HG02870 (cell line): Measurements from ENCODE around the gene ZDHHC14.
"Not testable (repeated sequence)": the region's sequence is repeated elsewhere in the genome, so short reads cannot be mapped to it uniquely, and the experiment has no call there.

Source experiments
- ATAC-seq: cut with Tn5 transposase; IDR thresholded peaks from one replicate; pipeline ENCODE4 v1.9.1; 2021; ENCODE audit warnings: mild to moderate bottlenecking, moderate library complexity; ENCODE audit not compliant: unreplicated experiment

Gene ZDHHC14

DNA sequence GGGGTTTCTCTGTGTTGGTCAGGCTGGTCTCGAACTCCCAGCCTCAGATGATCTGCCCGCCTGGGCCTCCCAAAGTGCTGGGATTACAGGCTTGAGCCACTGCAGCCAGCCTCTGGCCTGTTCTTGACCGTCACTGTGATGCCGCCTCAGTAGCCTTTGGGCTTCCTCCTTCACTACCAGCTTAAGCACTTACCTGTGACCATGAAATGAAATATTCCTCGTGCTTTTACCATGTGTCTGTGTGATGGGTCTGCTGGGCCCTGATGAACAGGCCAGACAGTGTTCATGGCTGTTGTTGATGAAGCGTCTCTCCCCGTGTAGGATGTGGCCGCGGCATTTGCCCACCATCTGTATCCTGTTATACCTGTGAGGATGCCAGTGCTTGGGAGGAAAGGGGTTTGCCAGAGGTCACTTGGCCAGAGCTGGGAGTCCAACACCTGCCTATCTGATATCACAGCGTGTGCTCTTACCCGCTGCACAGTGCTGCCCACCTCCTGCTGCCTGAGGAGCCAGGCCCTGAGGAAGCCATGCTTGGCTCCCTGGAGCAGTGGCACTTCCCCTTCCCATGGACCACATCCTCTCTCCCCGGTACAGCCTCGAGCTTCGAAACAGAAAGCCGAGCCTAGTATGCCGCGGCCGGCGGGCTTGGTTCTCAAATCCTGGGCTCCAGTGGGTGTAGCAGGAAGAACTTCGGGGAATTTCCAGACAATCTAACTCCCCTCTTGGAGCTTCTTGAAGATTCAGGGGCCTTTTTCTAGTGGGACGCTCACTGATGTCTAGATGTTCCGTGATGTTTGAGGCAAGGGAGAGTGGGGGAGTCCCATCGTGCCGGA is 167.9 kb downstream of the ZDHHC14 start:
- ATAC-seq: no peak

GRCh38 chr6:157549468-157549745 is 168.4 kb downstream of the ZDHHC14 start:
- ATAC-seq: no peak

DNA sequence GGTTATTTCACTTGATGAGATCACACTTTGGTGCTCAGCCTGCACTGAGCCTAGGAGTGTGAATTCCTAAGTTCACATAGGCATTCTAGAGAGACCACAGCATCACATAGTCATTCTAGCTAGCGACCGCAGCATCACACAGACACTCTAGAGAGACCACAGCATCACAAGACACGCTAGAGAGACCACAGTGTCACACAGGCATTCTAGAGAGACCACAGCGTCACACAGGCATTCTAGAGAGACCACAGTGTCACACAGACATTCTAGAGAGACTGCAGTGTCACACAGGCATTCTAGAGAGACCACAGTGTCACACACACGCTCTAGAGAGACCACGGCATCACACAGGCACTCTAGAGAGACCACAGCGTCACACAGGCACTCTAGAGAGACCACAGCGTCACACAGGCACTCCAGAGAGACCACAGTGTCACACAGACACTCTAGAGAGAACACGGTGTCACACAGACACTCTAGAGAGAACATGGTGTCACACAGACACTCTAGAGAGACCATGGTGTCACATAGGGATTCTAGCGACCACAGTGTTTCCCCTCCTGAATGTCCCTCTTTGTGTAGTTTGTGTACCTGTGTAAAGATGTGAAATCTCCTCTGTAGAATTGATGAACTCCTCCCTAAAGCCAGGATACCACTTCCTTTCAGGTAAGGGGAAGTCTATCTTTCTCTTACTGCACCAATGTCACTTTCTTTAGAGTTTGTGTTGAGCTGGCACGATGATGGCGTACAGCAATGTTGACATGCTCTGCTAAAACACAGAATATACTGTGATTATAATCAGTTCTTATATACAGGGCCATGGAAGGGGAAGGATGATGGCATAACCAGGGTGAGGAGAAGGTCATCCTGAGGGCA is 169.4 kb downstream of the ZDHHC14 start:
- ATAC-seq: no peak

DNA sequence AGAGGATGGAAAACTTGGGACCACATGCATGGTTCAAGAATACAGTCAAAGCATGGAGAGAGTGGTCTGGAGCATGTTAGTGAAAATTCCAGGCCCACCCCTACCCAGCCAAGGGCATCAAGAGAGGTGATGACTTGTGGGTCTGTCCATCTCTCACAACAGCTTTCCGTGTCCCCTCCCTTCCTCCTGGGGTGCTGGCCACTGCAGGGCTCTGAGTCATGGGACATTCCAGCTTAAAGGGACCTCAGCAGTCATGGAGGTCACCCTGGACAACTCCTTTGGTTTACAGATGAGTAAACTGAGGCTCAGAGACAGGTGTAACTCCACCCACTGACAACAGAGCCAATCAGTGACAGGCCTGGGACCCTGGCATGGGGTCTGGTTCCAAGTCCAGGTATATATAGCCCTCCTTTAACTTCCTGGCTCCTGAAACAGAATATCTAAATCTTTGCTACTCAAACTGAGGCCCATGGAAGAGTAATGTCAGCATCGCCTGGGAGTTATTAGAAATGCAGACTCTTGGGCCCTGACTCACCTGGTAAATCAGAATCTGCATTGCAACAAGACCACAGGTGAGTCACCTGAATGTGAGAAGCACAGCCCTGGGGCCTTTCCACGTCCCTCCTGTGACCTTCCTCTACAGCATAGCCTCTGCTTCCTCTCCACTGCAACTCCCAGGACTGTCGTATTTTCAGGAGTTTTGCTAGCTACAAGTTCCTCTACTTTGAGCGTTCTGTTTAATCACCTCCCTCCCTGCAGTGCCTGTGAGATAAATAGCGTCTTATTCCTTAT is 170.2 kb downstream of the ZDHHC14 start:
- no peak for ATAC-seq

DNA sequence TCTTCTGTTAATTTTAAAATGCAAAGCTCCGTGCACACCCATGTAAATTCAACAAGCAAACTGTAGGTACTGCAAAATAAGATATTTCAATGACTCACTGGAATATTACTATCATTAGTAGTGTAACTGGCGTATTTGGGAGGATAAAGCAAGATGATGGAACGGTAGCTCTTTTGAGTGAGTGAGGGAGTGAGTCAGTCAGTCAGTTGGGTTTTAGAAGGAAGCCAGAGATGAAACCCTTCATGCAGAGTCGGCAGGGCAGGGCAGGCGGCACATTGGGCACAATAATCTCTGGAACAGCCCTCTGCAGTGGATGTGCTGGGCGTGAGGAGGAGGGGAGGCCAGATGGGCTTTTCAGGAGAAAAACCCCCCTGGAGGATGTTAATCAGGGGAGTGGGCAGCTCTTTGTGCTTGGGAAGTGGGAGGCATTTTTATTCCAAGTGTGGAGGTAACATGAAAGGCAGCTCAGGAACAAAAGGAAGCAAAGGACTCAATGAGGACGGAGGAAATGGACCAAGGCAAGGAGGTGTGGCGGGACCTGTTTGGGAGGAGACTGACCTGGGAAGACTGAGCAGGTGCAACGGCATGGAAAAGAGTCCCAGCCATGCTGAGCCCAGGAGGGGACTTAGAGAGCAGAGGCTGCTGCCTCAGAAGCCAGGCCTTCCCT is 171.2 kb downstream of the ZDHHC14 start:
- ATAC-seq: no peak

GRCh38 chr6:157552820-157553485 is 172.0 kb downstream of the ZDHHC14 start:
- ATAC-seq: no peak

DNA sequence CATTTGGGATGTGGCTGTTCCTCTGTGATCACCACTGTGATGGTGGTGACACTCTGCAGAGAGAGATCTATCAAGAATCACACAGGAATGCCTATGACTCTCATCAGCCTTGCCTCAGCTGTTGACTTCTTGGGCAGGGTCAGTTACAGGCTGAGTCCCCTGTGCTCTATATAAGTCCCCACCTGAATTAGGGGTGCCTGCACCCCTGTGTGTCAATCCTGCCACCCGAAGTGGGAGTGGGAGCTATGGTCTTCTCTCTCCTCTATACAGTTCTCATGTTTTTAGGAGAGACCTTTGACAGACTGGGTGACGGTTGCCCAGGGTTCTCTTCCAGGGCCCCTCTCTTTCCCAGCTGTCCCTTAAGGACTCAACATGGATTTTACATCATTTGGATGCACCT is 173.8 kb downstream of the ZDHHC14 start:
- ATAC-seq: no peak

GRCh38 chr6:157555455-157556143 is 174.6 kb downstream of the ZDHHC14 start:
- no peak for ATAC-seq

- no peak for ATAC-seq
Measured at GRCh38 chr6:157556144-157556645, 175.2 kb downstream of the ZDHHC14 start.

DNA sequence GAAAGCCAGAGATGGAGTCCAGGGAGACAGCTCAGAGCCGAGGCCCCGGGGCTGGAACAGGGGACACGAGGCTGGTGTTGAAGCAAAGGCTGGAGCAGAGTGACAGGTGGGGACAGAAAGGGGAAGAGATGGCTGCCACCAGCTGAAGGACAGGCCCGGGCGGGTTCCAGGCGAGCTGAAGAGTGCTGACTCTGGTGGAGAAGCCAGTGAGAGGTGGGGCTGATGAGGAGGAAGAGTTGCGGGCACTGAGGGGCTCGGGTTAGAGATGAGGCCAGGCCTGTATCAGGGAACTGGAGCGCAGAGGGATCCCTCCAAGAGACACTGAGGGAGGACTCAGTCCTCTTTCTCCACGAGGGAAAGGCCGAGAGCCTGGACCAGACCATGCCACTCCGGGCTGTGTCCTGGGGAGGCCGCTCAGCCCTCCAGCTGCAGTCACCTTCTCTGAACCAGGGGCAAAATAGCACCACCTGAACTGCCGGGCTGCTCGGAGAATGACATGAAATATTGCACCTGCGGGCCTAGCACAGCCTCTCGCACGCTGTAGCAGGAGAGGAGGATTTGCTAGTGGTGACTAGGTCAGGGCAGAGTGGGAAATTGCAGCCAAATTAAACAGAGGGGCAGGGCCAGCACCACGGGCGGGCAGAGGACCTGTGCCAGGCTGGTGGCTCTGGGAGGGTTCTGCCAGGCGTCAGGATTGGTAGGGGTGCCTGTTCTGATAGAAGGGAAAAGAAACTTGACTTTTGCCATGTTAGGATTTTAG is 175.9 kb downstream of the ZDHHC14 start:
- no peak for ATAC-seq

- peak; percentile 62 for ATAC-seq
Measured at GRCh38 chr6:157557559-157557958, 176.6 kb downstream of the ZDHHC14 start.

GRCh38 chr6:157558049-157558448 is 177.1 kb downstream of the ZDHHC14 start:
- no peak for ATAC-seq

DNA sequence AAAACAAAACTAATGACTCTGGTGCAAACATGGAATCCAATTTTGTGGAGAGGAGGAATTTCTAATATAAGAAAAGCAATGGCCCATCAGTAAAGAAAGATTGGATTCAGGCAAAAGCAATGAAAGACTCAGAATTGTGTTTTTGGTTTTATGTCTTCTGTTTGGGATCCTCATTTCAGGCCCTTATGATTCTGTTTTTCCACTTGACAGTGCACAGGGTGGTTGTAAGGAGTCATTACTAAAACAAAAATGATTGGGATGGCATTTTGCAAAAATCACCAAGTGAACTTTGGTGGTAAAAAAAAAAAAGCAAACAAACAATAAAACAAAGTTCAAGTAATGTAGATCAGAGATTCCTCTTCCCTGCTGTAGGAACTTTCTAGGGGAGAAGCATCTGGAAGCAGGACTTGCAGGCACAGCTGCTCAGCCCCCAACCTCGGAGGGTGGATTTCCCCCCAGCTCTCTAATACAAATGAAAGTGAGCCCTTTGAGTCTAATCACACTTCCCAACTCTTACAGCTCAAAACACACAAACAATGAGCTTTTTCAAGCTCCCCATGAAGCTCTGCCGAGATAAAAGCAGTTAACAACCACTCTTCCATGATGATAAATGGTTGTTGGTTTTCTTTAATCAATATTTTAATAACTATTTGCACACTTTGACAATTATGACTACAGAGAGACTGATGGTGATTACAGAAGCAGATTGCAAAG is 177.7 kb downstream of the ZDHHC14 start:
- ATAC-seq: no peak

DNA sequence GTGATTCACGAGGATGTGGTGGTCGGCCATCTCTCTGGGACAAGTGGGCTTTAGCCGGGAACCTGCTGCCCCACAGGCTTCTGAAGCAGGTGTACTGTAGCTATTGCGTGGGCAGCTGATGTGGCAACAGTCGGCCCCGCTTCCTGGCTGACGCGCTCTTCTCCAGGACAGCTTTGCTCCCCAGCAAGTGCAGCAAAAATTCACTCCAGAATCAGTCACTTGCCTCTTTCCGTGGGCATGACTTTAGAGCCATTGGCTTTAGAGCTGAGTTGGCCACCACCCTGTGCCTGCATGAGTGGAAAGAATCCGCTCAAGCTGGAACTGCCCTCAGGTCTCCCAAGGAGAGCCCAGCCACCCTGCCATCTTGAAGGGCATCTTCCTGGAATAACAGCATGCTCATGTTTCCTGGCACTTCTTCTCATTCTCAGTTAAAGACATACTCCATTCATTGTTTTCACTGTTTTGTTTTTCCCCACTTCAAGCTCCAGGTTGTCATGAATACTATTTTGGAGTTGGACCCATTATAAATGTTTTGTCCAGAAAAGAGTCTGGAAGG is 178.3 kb downstream of the ZDHHC14 start:
- ATAC-seq: no peak

DNA sequence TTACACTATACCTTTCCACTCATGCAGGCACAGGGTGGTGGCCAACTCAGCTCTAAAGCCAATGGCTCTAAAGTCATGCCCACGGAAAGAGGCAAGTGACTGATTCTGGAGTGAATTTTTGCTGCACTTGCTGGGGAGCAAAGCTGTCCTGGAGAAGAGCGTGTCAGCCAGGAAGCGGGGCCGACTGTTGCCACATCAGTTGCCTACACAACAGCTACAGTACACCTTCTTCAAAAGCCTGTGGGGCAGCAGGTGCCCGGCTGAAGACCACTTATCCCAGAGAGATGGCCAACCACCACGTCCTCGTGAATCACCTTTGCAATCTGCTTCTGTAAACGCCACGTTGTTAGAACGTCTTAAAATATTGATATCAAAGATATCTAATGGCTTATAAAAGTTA is 179.1 kb downstream of the ZDHHC14 start:
- ATAC-seq: not testable (repeated sequence)

- ATAC-seq: no peak
Measured at GRCh38 chr6:157560691-157561413, 179.9 kb downstream of the ZDHHC14 start.

- ATAC-seq: peak; percentile 21
Measured at GRCh38 chr6:157561414-157561790, 180.4 kb downstream of the ZDHHC14 start.
